Keratinocyte (primary cell): ENCODE results near the gene UGT1A6.

Source experiments
- CTCF ChIP-seq, 3 experiments: IDR thresholded peaks in 1 of 3; conservative IDR thresholded peaks in 1 of 3; optimal IDR thresholded peaks in 1 of 3; 2 replicates in 2 of 3; 3 replicates in 1 of 3; pipeline versions ENCODE3 to v1.5.1; 2011; ENCODE audit warnings: low read length in 3 of 3, mild to moderate bottlenecking in 3 of 3, moderate library complexity in 2 of 3, control low read depth in 1 of 3, inconsistent platforms in 1 of 3; ENCODE audit not compliant: insufficient read depth in 2 of 3; ENCODE audit errors: extremely low read depth in 1 of 3
- EZH2 ChIP-seq: IDR thresholded peaks from one replicate; pipeline ENCODE4 v1.6.1; 2012; ENCODE audit warnings: inconsistent platforms, mild to moderate bottlenecking, low read length, moderate library complexity

GRCh38 chr2:233650981-233651380 lies 41.7 kb upstream of the UGT1A6 start:
- TF ChIP-seq EZH2 = no peak
- TF ChIP-seq CTCF (optimal IDR thresholded peaks at IDR 0.05 in 1 of 3, IDR thresholded peaks at IDR 0.05 in 1 of 3, conservative IDR thresholded peaks at IDR 0.05 in 1 of 3; ENCODE audit: extremely low read depth in 1 of 3, insufficient read depth in 2 of 3, low read length in 3 of 3) = no peak
